Colonic mucosa (tissue), 4 donors: ENCODE data around the gene RARB. TPM values are rescaled to one million over a fixed set of nuclear protein-coding genes. Genes with fewer than 3 reads are reported as not detected.

Experiments
- DNase-seq: peaks from one replicate; pipeline ENCODE4 v3.0.0-alpha.2; 2020
- H3K27ac ChIP-seq: fragments of 200-600 bp; one replicate; pipeline ENCODE4 v1.8.0; 2021
- H3K27me3 ChIP-seq: fragments of 200-600 bp; one replicate; pipeline ENCODE4 v1.8.0; 2021
- H3K36me3 ChIP-seq: fragments of 200-600 bp; one replicate; pipeline ENCODE4 v1.8.0; 2021
- H3K4me1 ChIP-seq: fragments of 200-600 bp; one replicate; pipeline ENCODE4 v1.8.0; 2021; ENCODE audit warnings: mild to moderate bottlenecking
- H3K4me3 ChIP-seq: fragments of 200-600 bp; one replicate; pipeline ENCODE4 v1.8.0; 2021
- H3K9ac ChIP-seq, 2 donors: one replicate each; pipeline ENCODE4 v1.7.0; 2013; ENCODE audit warnings: control low read depth in 2 of 2, low read depth in 2 of 2, low read length in 2 of 2
- H3K9me3 ChIP-seq: fragments of 200-600 bp; one replicate; pipeline ENCODE4 v1.8.0; 2021
- CTCF ChIP-seq: fragments of 200-600 bp; IDR thresholded peaks from one replicate; pipeline ENCODE4 v1.8.0; 2022; ENCODE audit warnings: antibody characterized with exemption, mild to moderate bottlenecking
- intact Hi-C: fragments of 100-400 bp; cut with DNase I; formaldehyde crosslinking; loops from one replicate; pipeline ENCODE4 v1.14.1; 2022
- total RNA-seq, 2 donors: library from RNA; stranded (reverse); fragmentation: NEBNext Ultra II Directional in 1 of 2; extraction: Animal tissue kit (Norgen Biotek cat#: 25700) in 1 of 2; gene quantifications; one replicate each; pipeline ENCODE4 v1.2.1, GENCODE V29; 2021
- donor health status: healthy.
- donor health status: DM: no; HTN: no; CAD: no.
- donor health status: DM: no; HTN: no; CAD: no.

The RARB gene
- total RNA-seq, 2 donors from 2014 or later = 0.54 to 0.74 TPM

DNA sequence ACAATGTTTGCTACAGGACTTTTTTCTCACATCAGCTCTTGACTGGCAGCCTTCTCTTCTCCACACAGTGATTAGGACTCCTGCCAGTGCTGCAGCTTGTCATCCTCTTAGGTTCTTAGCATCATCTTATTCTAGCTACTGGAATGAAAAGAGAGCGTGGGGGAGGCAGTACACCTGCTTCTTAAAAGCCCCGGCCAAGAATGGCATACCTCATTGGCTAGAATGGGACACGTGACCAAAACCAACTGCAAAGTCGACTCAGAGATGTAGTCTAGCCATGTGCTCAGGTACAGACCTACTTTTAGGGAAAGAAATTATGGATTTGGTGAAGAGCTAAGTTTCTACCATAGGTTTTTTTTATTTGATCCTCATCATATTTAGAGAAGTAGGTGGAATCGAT lies 44.1 kb downstream of the RARB start:
- no peaks in the 10 kb centered on the region for H3K27me3 ChIP-seq
- no peak overlapping the region for H3K4me3 ChIP-seq
- no peaks in the 10 kb centered on the region for H3K9me3 ChIP-seq
- DNase-seq = no peak
- no peaks in the 10 kb centered on the region for H3K4me1 ChIP-seq
- H3K27ac ChIP-seq = no peak overlapping the region
- no peak overlapping the region for H3K9ac ChIP-seq
- TF ChIP-seq CTCF = no peak
- H3K36me3 ChIP-seq = no peaks in the 10 kb centered on the region
- intact Hi-C loops = no loop called here

DNA sequence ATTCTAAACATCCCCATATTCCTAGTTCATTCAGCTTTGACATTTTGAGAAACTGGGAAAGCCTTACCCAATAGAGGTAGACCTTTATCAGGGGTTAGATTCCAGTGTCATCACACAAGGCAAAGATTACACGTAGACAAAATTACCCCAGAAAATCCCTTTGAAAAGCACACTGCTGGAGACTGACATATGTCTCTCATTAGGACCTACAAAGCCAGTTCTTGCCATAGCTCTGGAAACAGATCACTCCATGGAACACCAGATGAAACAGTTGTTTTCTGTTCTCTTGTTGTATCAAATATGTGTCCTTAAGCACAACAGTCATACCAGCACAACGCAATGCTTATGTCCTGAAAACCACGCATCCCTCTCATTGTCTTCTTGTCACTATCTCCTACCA lies 44.7 kb downstream of the RARB start:
- no peaks in the 10 kb centered on the region for H3K36me3 ChIP-seq
- no peak overlapping the region for H3K9ac ChIP-seq
- intact Hi-C loops = no loop called here
- no peaks in the 10 kb centered on the region for H3K9me3 ChIP-seq
- H3K4me3 ChIP-seq = no peak overlapping the region
- no peak overlapping the region for H3K27ac ChIP-seq
- H3K27me3 ChIP-seq = no peaks in the 10 kb centered on the region
- DNase-seq = no peak
- no peaks in the 10 kb centered on the region for H3K4me1 ChIP-seq
- TF ChIP-seq CTCF = no peak

GRCh38 chr3:25473246-25473645 lies 45.2 kb downstream of the RARB start:
- no peak overlapping the region for H3K4me3 ChIP-seq
- no peaks in the 10 kb centered on the region for H3K27me3 ChIP-seq
- H3K9ac ChIP-seq = no peak overlapping the region
- H3K4me1 ChIP-seq = no peaks in the 10 kb centered on the region
- H3K27ac ChIP-seq = no peak overlapping the region
- intact Hi-C loops = no loop called here
- H3K9me3 ChIP-seq = no peaks in the 10 kb centered on the region
- DNase-seq = no peak
- H3K36me3 ChIP-seq = no peaks in the 10 kb centered on the region
- no peak for TF ChIP-seq CTCF

GRCh38 chr3:25474052-25474451 lies 46.0 kb downstream of the RARB start:
- DNase-seq = no peak
- H3K9me3 ChIP-seq = no peaks in the 10 kb centered on the region
- TF ChIP-seq CTCF = no peak
- intact Hi-C loops = no loop called here
- no peak overlapping the region for H3K9ac ChIP-seq
- H3K4me3 ChIP-seq = no peak overlapping the region
- no peak overlapping the region for H3K27ac ChIP-seq
- H3K36me3 ChIP-seq = no peaks in the 10 kb centered on the region
- H3K27me3 ChIP-seq = no peaks in the 10 kb centered on the region
- H3K4me1 ChIP-seq = no peaks in the 10 kb centered on the region

- no peaks in the 10 kb centered on the region for H3K4me1 ChIP-seq
- H3K27ac ChIP-seq = no peak overlapping the region
- H3K36me3 ChIP-seq = no peaks in the 10 kb centered on the region
- no peak for TF ChIP-seq CTCF
- no peak overlapping the region for H3K4me3 ChIP-seq
- H3K9me3 ChIP-seq = no peaks in the 10 kb centered on the region
- no peaks in the 10 kb centered on the region for H3K27me3 ChIP-seq
- no peak overlapping the region for H3K9ac ChIP-seq
- no peak for DNase-seq
- intact Hi-C loops = no loop called here
Measured at GRCh38 chr3:25476639-25477038, 48.6 kb downstream of the RARB start.
